Pancreas (tissue), 10 donors: Measurements from ENCODE around the gene UBA7. TPM values are rescaled to one million over a fixed set of nuclear protein-coding genes. Genes with fewer than 3 reads are reported as not detected.
A peak's percentile ranks its signal among the peaks of the same experiment; 100 is the strongest.

Experiments used
- ATAC-seq, 4 donors: fragments of 200-7000 bp; cut with Tn5 transposase; one replicate each; pipeline versions ENCODE4 v1.8.0 to v1.9.1; 2020; ENCODE audit warnings: mild to moderate bottlenecking in 4 of 4, moderate library complexity in 4 of 4
- DNase-seq, 6 donors: peaks; one replicate each; pipeline ENCODE4 v3.0.0-alpha.2; 2020
- FAIRE-seq: peaks from 2 replicates; lab custom pipeline; 2012; peaks lifted over from hg19 to GRCh38; lab: Jason Lieb, UNC
- H3K27ac ChIP-seq, 4 donors: fragments of 200-600 bp; sonication (generic); 1 replicate in 3 of 4; 2 replicates in 1 of 4; pipeline versions ENCODE4 v1.5.0 to v1.8.0; 2020
- H3K27me3 ChIP-seq, 4 donors: fragments of 200-600 bp; one replicate each; pipeline ENCODE4 v1.8.0; 2021
- H3K36me3 ChIP-seq, 3 donors: fragments of 200-600 bp; sonication (generic) in 1 of 3; one replicate each; pipeline versions ENCODE4 v1.5.0 to v1.8.0; 2020 to 2021
- H3K4me1 ChIP-seq, 3 donors: fragments of 200-600 bp; one replicate each; pipeline ENCODE4 v1.8.0; 2021
- H3K4me3 ChIP-seq, 4 donors: fragments of 200-600 bp; sonication (generic) in 2 of 4; one replicate each; pipeline versions ENCODE4 v1.5.0 to v1.8.0; 2020 to 2021
- H3K9me3 ChIP-seq, 4 donors: fragments of 200-600 bp; one replicate each; pipeline ENCODE4 v1.8.0; 2021
- CTCF ChIP-seq, 4 donors: fragments of 200-600 bp; sonication (generic) in 3 of 4; IDR thresholded peaks; one replicate each; pipeline versions ENCODE4 v1.5.0 to v1.8.0; 2021; ENCODE audit warnings: antibody characterized with exemption in 4 of 4
- WGBS, 2 donors: extraction: QIAGEN DNeasy Blood & Tissue Kit; methylation state at CpG; one replicate each; pipeline ENCODE4 v1.1.7; 2013; 5-methylcytosine and 5-hydroxymethylcytosine counted together
- intact Hi-C, 3 donors: fragments of 100-400 bp; cut with DNase I; formaldehyde crosslinking; loops; one replicate each; pipeline versions ENCODE4 v1.11.1 to v1.14.2; 2022
- polyA plus RNA-seq, 2 donors: library from polyadenylated mRNA; stranded (reverse); fragments of 200-250 nt; gene quantifications; one replicate each; pipeline ENCODE4 v1.2.3, GENCODE V29; 2013
- total RNA-seq, 6 donors: library from RNA; stranded (reverse); fragmentation: NEBNext Ultra II Directional in 4 of 6; extraction: Animal tissue kit (Norgen Biotek cat#: 25700) in 4 of 6; gene quantifications; one replicate each; pipeline versions ENCODE4 v1.2.1 to v1.2.4, GENCODE V29; 2021 to 2023
- donor health status: healthy with polysubstance abuse.
- donor health status: DM: no; HTN: no; CAD: no; lungs with moderate emphysema.
- donor health status: DM: no; HTN: no; CAD: no.
- donor health status: control.
- donor health status: control.
- donor health status: Bipolar disorder and iron deficiency.
- donor health status: DM: yes; HTN: yes; CAD: no.
- donor health status: DM: no; HTN: no; CAD: no.
- donor health status: DM: no; HTN: no; CAD: no.
- donor health status: DM: yes; HTN: yes; CAD: no.

Gene UBA7
- total and polyA plus RNA-seq, 8 donors = 17.7 to 86.2 (median 29.7) TPM

DNA sequence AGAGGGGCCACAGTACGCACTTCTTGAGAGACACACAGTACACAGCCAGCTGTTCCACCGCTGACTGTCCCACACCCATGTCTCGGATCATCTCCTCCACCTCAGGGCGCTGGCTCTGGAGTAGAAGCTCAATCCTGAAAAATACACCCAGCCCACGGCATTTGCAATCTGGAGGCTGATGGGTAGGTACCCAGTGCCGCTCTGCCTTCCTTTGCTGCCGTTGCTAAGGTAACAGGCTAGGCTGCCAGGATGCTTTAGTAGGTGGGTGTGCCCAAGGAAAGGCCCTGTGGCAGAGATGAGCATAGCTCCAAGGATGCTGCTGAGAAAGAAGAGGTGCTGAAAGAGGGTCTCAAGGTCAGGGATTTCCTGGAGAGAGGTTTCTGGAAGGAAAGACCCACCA is 28.1 kb upstream of the UBA7 start:
- no peak overlapping the region for H3K4me3 ChIP-seq
- H3K36me3 ChIP-seq = no peaks in the 10 kb centered on the region
- no peak for TF ChIP-seq CTCF (IDR thresholded peaks at IDR 0.05)
- 95 to 96% methylated on average over 7 of the region's 7 CpGs for WGBS, 2 donors
- ATAC-seq (no peak), FAIRE-seq (no peak), DNase-seq (no peak)
- no peaks in the 10 kb centered on the region for H3K4me1 ChIP-seq
- H3K9me3 ChIP-seq = no peaks in the 10 kb centered on the region
- H3K27me3 ChIP-seq = no peaks in the 10 kb centered on the region
- no peak overlapping the region for H3K27ac ChIP-seq
- intact Hi-C loops = loop anchor here in 2 of 3 donors (5.0 to 10.0 kb wide), 3 partner anchors 35 to 140 kb away; no protein-coding TSS in a partner anchor

DNA sequence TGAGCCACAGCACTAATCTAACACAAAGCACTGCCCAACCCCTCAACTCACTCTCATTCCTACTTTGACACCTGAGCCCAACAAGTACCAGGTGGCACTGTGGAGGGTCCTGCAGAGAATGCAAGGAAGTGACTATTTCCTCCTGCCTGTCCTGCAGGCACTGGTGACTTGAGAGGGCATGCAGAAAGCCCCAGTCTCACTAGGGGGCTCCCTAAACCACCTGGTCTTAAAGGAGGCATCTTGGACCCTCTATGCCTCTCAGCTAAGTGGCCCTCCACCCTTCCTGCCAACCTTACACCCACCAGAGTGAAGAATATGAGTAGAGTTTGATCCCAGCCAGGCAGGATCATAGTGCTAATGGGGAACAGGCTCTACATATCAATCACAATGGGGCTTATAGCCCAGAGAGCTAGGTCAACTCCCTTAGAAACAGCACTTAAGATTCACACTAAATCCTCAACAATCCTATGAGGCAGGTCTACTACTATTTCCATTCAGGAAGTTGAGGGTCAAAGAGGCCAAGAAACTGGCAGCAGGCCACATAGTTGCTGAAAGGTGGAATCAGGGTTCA is 27.5 kb upstream of the UBA7 start:
- ATAC-seq (no peak), FAIRE-seq (no peak), DNase-seq (no peak)
- H3K27ac ChIP-seq = no peak overlapping the region
- H3K4me1 ChIP-seq = no peaks in the 10 kb centered on the region
- no peak for TF ChIP-seq CTCF (IDR thresholded peaks at IDR 0.05)
- intact Hi-C loops = loop anchor here in 2 of 3 donors (5.0 to 10.0 kb wide), 3 partner anchors 34 to 139 kb away; no protein-coding TSS in a partner anchor
- no peaks in the 10 kb centered on the region for H3K36me3 ChIP-seq
- H3K4me3 ChIP-seq = no peak overlapping the region
- no peaks in the 10 kb centered on the region for H3K9me3 ChIP-seq
- H3K27me3 ChIP-seq = no peaks in the 10 kb centered on the region

GRCh38 chr3:49840388-49840787 is 26.6 kb upstream of the UBA7 start:
- 75 to 82% methylated on average over 2 of the region's 2 CpGs for WGBS, 2 donors
- Histone ChIP-seq H3K9me3 (no peaks in the 10 kb centered on the region), H3K27ac (no peak overlapping the region), H3K4me3 (no peak overlapping the region), H3K36me3 (no peaks in the 10 kb centered on the region), H3K4me1 (no peaks in the 10 kb centered on the region), H3K27me3 (no peaks in the 10 kb centered on the region)
- intact Hi-C loops = loop anchor here in 2 of 3 donors (5.0 to 10.0 kb wide), 3 partner anchors 33 to 138 kb away; no protein-coding TSS in a partner anchor
- TF ChIP-seq CTCF (IDR thresholded peaks at IDR 0.05) = no peak
- no peak for DNase-seq
- ATAC-seq = no peak
- FAIRE-seq = no peak

DNA sequence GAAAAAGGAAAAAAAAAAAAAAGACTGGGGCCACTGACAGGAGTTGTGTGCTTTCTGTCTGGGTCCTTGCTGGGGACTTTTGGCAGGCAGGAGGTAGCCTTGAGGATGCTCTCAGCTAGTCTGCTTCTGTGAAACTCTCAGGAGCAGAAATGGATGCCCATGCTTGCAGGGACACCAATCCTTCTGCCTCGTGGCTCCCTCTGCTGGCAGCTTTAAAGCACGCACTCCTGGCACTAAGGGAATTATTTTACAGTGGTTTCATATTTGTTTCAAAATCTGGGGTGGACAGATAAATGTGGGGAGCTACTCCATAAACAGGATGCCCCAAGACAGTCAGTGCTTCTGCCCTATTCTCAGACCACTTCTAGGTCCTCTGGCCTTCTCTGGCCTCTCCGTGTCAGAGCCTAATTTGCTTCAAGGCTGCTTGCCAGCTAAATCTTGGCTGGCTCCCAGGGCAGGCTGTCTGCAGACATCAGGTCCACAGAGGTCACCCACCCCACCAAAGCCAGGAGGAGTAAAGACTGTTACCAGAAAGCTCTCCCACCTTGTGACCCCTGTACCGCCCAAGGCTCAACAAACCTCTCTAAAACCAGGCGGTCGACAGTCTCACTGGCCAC is 25.5 kb upstream of the UBA7 start:
- Histone ChIP-seq H3K27ac (no peak overlapping the region), H3K36me3 (no peaks in the 10 kb centered on the region), H3K4me3 (no peak overlapping the region), H3K4me1 (no peaks in the 10 kb centered on the region), H3K9me3 (no peaks in the 10 kb centered on the region), H3K27me3 (no peaks in the 10 kb centered on the region)
- no peak for FAIRE-seq
- peak; percentile 84 to 98 (median 95) for ATAC-seq
- DNase-seq = peak; percentile 59 to 87 (median 76)
- TF ChIP-seq CTCF (IDR thresholded peaks at IDR 0.05) = peak; percentile 69 to 79 (median 76)
- 41 to 45% methylated on average over 6 of the region's 6 CpGs for WGBS, 2 donors
- intact Hi-C loops = loop anchor here in 1 of 3 donors (5.0 kb wide), 1 partner anchor 37 kb away; the partner anchor contains the start of gene INKA1

DNA sequence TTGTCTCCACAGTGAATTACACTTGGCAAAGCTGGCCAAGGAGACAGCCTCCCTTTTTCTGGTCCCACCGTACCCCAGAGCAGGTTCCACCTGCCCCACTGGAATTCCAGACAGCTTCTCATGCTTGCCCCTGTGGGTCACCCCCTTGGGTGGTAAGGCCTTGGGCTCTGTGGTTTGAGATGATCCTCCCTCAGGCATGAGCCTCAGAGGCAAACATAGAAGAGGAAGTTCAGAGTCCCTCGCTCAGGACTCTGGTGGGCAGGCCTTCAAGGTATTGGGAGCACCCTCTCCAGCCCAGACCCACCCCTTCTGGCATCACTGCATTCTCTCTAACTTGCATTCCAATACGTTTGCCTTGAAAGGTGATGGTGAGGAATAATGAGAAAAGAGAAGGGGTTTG is 17.6 kb upstream of the UBA7 start:
- no peak overlapping the region for H3K4me3 ChIP-seq
- no peaks in the 10 kb centered on the region for H3K4me1 ChIP-seq
- WGBS, 2 donors = 79 to 85% methylated on average over 3 of the region's 3 CpGs
- intact Hi-C loops = no loop called here
- H3K36me3 ChIP-seq = no peaks in the 10 kb centered on the region
- H3K27me3 ChIP-seq = no peaks in the 10 kb centered on the region
- no peak for TF ChIP-seq CTCF (IDR thresholded peaks at IDR 0.05)
- ATAC-seq = no peak
- no peak for DNase-seq
- no peaks in the 10 kb centered on the region for H3K9me3 ChIP-seq
- H3K27ac ChIP-seq = no peak overlapping the region
- no peak for FAIRE-seq
